Activated T-cell treated with anti-CD3 and anti-CD28 coated beads, Interleukin-2, amount 50 U/mL, for 24 hours (primary cell): ENCODE results near the gene NT5DC1.
A peak's percentile ranks its signal among the peaks of the same experiment; 100 is the strongest.

Source experiments
- DNase-seq: peaks from one replicate; pipeline ENCODE4 v3.0.0-alpha.2; 2020
- H3K27ac Mint-ChIP-seq: 2 replicates; pipeline ENCODE4 v1.8.0; 2020; ENCODE audit warnings: mild to moderate bottlenecking, mixed read lengths
- H3K27me3 Mint-ChIP-seq: 2 replicates; pipeline ENCODE4 v1.8.0; 2020; ENCODE audit warnings: mixed read lengths
- H3K36me3 Mint-ChIP-seq: 2 replicates; pipeline ENCODE4 v1.8.0; 2020; ENCODE audit warnings: low read depth, mixed read lengths
- H3K4me1 Mint-ChIP-seq: 2 replicates; pipeline ENCODE4 v1.8.0; 2020; ENCODE audit warnings: low read depth, mixed read lengths
- H3K4me3 Mint-ChIP-seq: 2 replicates; pipeline ENCODE4 v1.8.0; 2020; ENCODE audit warnings: mild to moderate bottlenecking, moderate library complexity, mixed read lengths
- H3K9me3 Mint-ChIP-seq: 2 replicates; pipeline ENCODE4 v1.8.0; 2020; ENCODE audit warnings: mixed read lengths

Gene NT5DC1

GRCh38 chr6:116246089-116246488 lies 145.4 kb downstream of the NT5DC1 start:
- no peak overlapping the region for H3K27ac Mint-ChIP-seq
- peaks cover 32% of the 10 kb centered on the region for H3K36me3 Mint-ChIP-seq
- no peaks in the 10 kb centered on the region for H3K9me3 Mint-ChIP-seq
- peaks cover 17% of the 10 kb centered on the region for H3K4me1 Mint-ChIP-seq
- no peak for DNase-seq
- H3K27me3 Mint-ChIP-seq: no peaks in the 10 kb centered on the region
- no peak overlapping the region for H3K4me3 Mint-ChIP-seq

- H3K9me3 Mint-ChIP-seq: no peaks in the 10 kb centered on the region
- no peak overlapping the region for H3K27ac Mint-ChIP-seq
- peaks cover 40% of the 10 kb centered on the region for H3K36me3 Mint-ChIP-seq
- no peak overlapping the region for H3K4me3 Mint-ChIP-seq
- no peaks in the 10 kb centered on the region for H3K27me3 Mint-ChIP-seq
- peaks cover 17% of the 10 kb centered on the region for H3K4me1 Mint-ChIP-seq
- no peak for DNase-seq
Observed at GRCh38 chr6:116247285-116247684, 146.6 kb downstream of the NT5DC1 start.

GRCh38 chr6:116248577-116248976 lies 147.9 kb downstream of the NT5DC1 start:
- Mint-ChIP-seq H3K4me3 (no peak overlapping the region), H3K9me3 (no peaks in the 10 kb centered on the region), H3K36me3 (peaks cover 43% of the 10 kb centered on the region), H3K27ac (no peak overlapping the region), H3K27me3 (no peaks in the 10 kb centered on the region), H3K4me1 (peaks cover 17% of the 10 kb centered on the region)
- no peak for DNase-seq

- Mint-ChIP-seq H3K36me3 (peaks cover 31% of the 10 kb centered on the region), H3K27ac (no peak overlapping the region), H3K4me1 (peaks cover 13% of the 10 kb centered on the region), H3K27me3 (no peaks in the 10 kb centered on the region), H3K4me3 (no peak overlapping the region), H3K9me3 (no peaks in the 10 kb centered on the region)
- no peak for DNase-seq
Observed at GRCh38 chr6:116251568-116252384, 151.1 kb downstream of the NT5DC1 start.

- H3K9me3 Mint-ChIP-seq: no peaks in the 10 kb centered on the region
- DNase-seq: peak; percentile 45
- no peak overlapping the region for H3K4me3 Mint-ChIP-seq
- H3K4me1 Mint-ChIP-seq: peaks cover 14% of the 10 kb centered on the region
- H3K36me3 Mint-ChIP-seq: peaks cover 30% of the 10 kb centered on the region
- H3K27me3 Mint-ChIP-seq: no peaks in the 10 kb centered on the region
- H3K27ac Mint-ChIP-seq: no peak overlapping the region
Observed at GRCh38 chr6:116253188-116253504, 152.5 kb downstream of the NT5DC1 start.

DNA sequence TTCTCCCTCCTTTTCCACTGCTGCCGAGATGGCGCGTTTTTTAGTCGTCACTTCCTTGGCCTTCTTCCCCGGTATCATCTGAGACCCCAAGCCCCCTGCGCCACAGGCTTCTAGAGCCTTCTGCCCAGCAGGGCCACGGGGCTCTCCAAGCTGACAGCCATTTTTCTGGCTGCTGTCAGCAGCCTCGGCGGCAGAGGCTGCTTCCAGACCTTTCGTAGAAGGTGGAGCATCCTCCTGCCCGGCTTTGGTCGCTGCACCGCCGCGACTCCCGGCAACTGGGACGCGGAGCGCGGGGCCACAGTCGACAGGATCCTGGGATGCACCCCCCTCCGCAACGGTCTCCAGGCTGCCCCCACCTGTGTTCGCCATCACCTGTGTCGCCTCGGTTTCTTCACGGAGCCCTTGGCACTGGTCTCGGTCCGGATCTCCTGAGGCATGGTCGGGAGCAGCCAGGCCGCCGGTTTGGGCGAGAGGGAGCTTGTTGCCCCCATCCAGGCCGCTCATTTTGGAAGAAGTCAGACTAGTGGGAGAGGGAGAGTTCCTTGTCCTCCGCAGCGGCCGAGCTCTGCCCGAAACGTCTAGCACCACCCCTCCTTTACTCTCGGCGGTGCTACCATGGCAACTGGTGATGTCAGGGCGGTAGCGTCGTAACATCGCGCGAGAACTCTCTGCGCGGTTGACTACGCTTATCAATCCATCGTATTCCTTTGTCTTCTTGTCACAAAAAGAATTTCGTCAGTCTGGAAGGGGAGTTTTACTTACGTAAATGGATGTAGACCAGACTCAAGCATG lies 153.0 kb downstream of the NT5DC1 start, which contains the start of gene TSPYL4:
TSPYL4 (minus strand) TSS at position 571 of the 792 bp plus-strand sequence; CDS start at position 504, 67 bp downstream.
- Mint-ChIP-seq H3K36me3 (peaks cover 28% of the 10 kb centered on the region), H3K27me3 (no peaks in the 10 kb centered on the region), H3K27ac (no peak within 1 kb of the TSS), H3K9me3 (no peaks in the 10 kb centered on the region), H3K4me1 (peaks cover 9% of the 10 kb centered on the region), H3K4me3 (no peak within 1 kb of the TSS)
- peak; percentile 90 for DNase-seq

DNA sequence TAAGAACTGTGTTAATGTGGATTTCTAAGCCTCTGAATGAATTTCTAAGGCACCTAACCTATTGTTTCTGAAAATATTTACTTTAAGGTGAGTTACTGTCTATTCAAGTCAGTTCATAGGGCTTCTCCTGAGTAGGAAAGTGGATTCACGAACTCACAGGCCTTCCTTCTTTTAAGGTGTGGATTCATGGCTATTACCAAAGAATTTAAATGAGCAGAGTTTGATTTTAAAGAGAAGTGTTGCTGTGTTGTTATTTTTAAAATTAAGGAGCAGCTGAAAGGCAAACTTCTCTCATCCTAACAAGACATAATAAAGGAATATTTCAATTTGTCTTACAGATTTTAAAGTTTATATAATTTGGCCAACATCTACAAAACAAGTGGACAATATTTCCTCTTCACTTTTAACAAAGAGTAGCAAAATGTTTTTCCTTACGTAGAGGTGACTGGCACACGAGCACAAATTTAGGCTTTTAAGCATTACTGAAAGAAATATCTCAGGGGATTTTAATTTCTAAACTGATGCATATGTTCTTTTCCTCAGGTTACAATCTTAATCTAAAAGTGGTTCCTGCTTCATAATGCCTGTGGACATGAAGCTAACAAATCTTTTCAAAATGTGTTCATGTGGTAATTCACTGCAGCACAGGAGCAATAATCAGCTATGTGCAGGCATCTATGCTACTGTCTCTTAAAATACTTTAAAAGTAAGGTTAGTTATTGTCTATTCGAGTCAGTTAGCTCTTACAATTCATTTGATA lies 153.8 kb downstream of the NT5DC1 start:
- peaks cover 32% of the 10 kb centered on the region for H3K36me3 Mint-ChIP-seq
- no peak overlapping the region for H3K27ac Mint-ChIP-seq

GRCh38 chr6:116255246-116255800 lies 154.7 kb downstream of the NT5DC1 start:
- H3K9me3 Mint-ChIP-seq: no peaks in the 10 kb centered on the region
- H3K36me3 Mint-ChIP-seq: peaks cover 34% of the 10 kb centered on the region
- H3K4me3 Mint-ChIP-seq: no peak overlapping the region
- no peak overlapping the region for H3K27ac Mint-ChIP-seq
- DNase-seq: no peak
- H3K4me1 Mint-ChIP-seq: peaks cover 4% of the 10 kb centered on the region
- no peaks in the 10 kb centered on the region for H3K27me3 Mint-ChIP-seq

More for the DNA sequence above, 153.8 kb downstream of the NT5DC1 start:
- Mint-ChIP-seq H3K4me3 (no peak overlapping the region), H3K4me1 (peaks cover 2% of the 10 kb centered on the region), H3K27me3 (no peaks in the 10 kb centered on the region), H3K9me3 (no peaks in the 10 kb centered on the region)
- no peak for DNase-seq

DNA sequence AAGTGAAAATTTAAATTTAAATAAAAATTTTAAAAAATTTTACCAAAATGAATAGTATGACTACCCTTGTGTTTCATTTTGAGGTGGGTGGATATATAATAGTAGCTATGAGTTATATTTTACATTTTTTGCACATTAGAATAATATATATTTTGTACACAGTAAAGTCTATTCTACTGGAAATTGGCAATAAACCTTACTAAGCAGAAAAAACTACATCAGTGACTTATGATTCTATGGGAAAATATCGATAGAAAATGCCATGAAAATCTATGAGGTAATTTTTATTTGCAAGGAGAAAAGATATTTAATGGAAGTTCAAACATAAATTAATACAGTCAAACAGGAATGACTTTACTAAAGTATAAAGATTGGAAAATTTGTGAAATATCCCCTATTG lies 156.0 kb downstream of the NT5DC1 start:
- Mint-ChIP-seq H3K27me3 (no peaks in the 10 kb centered on the region), H3K9me3 (peaks cover 2% of the 10 kb centered on the region), H3K4me1 (peaks cover 14% of the 10 kb centered on the region), H3K27ac (no peak overlapping the region), H3K36me3 (peaks cover 34% of the 10 kb centered on the region), H3K4me3 (no peak overlapping the region)
- no peak for DNase-seq

GRCh38 chr6:116258520-116258919 lies 157.9 kb downstream of the NT5DC1 start:
- no peak for DNase-seq
- no peak overlapping the region for H3K4me3 Mint-ChIP-seq
- no peaks in the 10 kb centered on the region for H3K27me3 Mint-ChIP-seq
- peaks cover 22% of the 10 kb centered on the region for H3K4me1 Mint-ChIP-seq
- H3K9me3 Mint-ChIP-seq: peaks cover 7% of the 10 kb centered on the region
- no peak overlapping the region for H3K27ac Mint-ChIP-seq
- H3K36me3 Mint-ChIP-seq: peaks cover 44% of the 10 kb centered on the region

GRCh38 chr6:116263353-116263752 lies 162.7 kb downstream of the NT5DC1 start:
- Mint-ChIP-seq H3K9me3 (peaks cover 15% of the 10 kb centered on the region), H3K27me3 (no peaks in the 10 kb centered on the region), H3K36me3 (peaks cover 75% of the 10 kb centered on the region), H3K27ac (no peak overlapping the region), H3K4me1 (peaks cover 34% of the 10 kb centered on the region), H3K4me3 (no peak overlapping the region)
- DNase-seq: no peak

DNA sequence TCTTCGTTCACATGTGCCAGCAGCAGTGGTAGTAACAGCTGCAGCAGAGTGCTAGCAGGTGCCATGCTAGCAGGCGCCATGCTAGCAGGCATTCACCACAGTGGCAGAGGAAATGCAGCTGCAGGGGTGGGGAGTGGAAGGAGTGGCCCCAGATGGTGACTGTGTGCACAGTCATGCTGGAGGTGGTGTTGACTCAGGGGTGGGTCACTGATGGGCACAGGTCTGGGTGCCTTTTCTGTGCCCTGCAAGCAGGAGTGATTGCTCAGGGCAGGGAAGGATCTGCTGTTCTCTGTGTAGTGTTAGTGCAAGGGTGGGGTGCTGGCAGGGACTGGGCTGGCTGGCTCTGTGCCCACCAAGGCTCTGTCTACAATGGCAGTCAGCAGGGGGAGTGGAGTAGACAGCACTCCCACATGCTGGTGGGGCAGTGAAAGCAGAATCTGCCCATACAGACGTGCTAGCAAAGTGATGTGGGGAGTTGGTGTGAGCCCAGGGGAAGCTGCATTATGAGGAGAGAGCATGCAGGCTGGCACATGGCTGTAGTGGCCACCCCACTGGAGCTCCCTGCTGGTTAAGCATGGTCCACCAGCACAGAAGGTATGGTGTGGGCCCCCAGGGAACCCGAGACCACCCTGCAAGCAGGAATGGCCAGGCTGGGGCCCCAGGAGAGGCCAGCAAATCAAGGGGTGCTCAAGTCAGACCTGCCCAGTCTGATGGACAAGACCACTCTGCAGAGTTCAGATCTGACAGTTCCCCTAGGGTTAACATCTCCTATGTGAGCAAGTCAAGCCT lies 164.6 kb downstream of the NT5DC1 start:
- Mint-ChIP-seq H3K4me3 (no peak overlapping the region), H3K27ac (no peak overlapping the region), H3K9me3 (peaks cover 15% of the 10 kb centered on the region), H3K27me3 (no peaks in the 10 kb centered on the region), H3K36me3 (peaks cover 67% of the 10 kb centered on the region), H3K4me1 (peaks cover 41% of the 10 kb centered on the region)
- DNase-seq: no peak

DNA sequence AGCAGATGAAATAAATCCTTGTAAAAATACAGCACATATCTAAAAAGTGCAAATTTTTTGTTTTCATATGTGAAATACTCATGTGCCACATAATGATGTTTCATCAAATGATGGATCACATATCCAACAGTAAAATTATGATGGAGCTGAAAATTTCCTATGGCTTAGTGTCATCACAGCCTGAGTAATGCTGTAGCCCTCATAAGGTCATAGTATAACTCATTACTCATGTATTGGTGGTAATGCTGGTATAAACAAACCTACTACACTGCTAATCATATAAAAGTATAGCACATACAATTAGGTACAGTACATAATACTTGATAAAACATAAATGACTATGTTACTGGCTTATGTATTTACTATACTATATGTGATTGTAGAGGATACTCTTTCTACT lies 166.2 kb downstream of the NT5DC1 start:
- Mint-ChIP-seq H3K27me3 (no peaks in the 10 kb centered on the region), H3K4me3 (no peak overlapping the region), H3K36me3 (peaks cover 61% of the 10 kb centered on the region), H3K4me1 (peaks cover 30% of the 10 kb centered on the region), H3K27ac (no peak overlapping the region), H3K9me3 (peaks cover 14% of the 10 kb centered on the region)
- DNase-seq: no peak
